HepG2 (cell line): Measurements from ENCODE around the gene KSR1. TPM values are rescaled to one million over a fixed set of nuclear protein-coding genes. Genes with fewer than 3 reads are reported as not detected.

Source experiments
- ELK4 ChIP-seq: sonication (generic); formaldehyde crosslinking; IDR thresholded peaks from 2 replicates; pipeline ENCODE4 v1.9.0; 2021; ENCODE audit warnings: missing genetic modification reagents, borderline replicate concordance
- KAT2B ChIP-seq: fragments of 150-350 bp; IDR thresholded peaks from 2 replicates; pipeline ENCODE4 v1.6.1; 2014; ENCODE audit warnings: low read depth, low read length, borderline replicate concordance
- KDM5B ChIP-seq: sonication (generic); formaldehyde crosslinking; IDR thresholded peaks from 2 replicates; pipeline ENCODE4 v1.4.0; 2020; ENCODE audit warnings: missing genetic modification reagents, mild to moderate bottlenecking, borderline replicate concordance
- MEIS1 ChIP-seq: sonication (generic); formaldehyde crosslinking; IDR thresholded peaks from 2 replicates; pipeline ENCODE4 v1.9.0; 2021; ENCODE audit warnings: mild to moderate bottlenecking, missing genetic modification reagents, moderate library complexity, borderline replicate concordance
- MLX ChIP-seq: IDR thresholded peaks from 2 replicates; pipeline ENCODE4 v1.6.1; 2016
- SUZ12 ChIP-seq: fragments of 150-350 bp; IDR thresholded peaks from 2 replicates; pipeline ENCODE4 v1.6.1; 2014; ENCODE audit warnings: low read depth, low read length
- TCF7 ChIP-seq: sonication (generic); IDR thresholded peaks from 2 replicates; pipeline ENCODE4 v1.6.1; 2016; ENCODE audit warnings: antibody characterized with exemption, low read depth
- TEF ChIP-seq: sonication (generic); formaldehyde crosslinking; IDR thresholded peaks from 2 replicates; pipeline ENCODE4 v1.5.0; 2020; ENCODE audit warnings: missing genetic modification reagents
- ZBTB37 ChIP-seq: sonication (generic); formaldehyde crosslinking; IDR thresholded peaks from 2 replicates; pipeline ENCODE4 v1.4.0; 2020; ENCODE audit warnings: mild to moderate bottlenecking, missing genetic modification reagents
- ZNF382 ChIP-seq: sonication (generic); formaldehyde crosslinking; IDR thresholded peaks from 2 replicates; pipeline ENCODE4 v1.5.0; 2020; ENCODE audit warnings: missing genetic modification reagents, mild to moderate bottlenecking, borderline replicate concordance
- ZNF510 ChIP-seq: sonication (generic); formaldehyde crosslinking; IDR thresholded peaks from 2 replicates; pipeline ENCODE4 v1.4.0; 2020; ENCODE audit warnings: low read depth, mild to moderate bottlenecking, missing genetic modification reagents
- ZNF609 ChIP-seq: sonication (generic); formaldehyde crosslinking; IDR thresholded peaks from 2 replicates; pipeline ENCODE4 v1.4.0; 2020; ENCODE audit warnings: mild to moderate bottlenecking, missing genetic modification reagents, borderline replicate concordance
- ZNF737 ChIP-seq: sonication (generic); formaldehyde crosslinking; IDR thresholded peaks from 2 replicates; pipeline ENCODE4 v1.5.0; 2020; ENCODE audit warnings: missing genetic modification reagents, mild to moderate bottlenecking, borderline replicate concordance
- ZNF839 ChIP-seq: sonication (generic); formaldehyde crosslinking; IDR thresholded peaks from 2 replicates; pipeline ENCODE4 v1.4.0; 2020; ENCODE audit warnings: missing genetic modification reagents, mild to moderate bottlenecking, borderline replicate concordance
- polyA plus RNA-seq, 8 experiments: library from polyadenylated mRNA; depleted of rRNA in 3 of 8; stranded (reverse) in 7 of 8; unstranded in 1 of 8; fragments of >200 nt; fragmentation: Illumina TruSeq in 4 of 8; extraction: Trizol in 4 of 8; gene quantifications; 2 replicates each; pipeline versions ENCODE4 v1.2.1 to v1.2.3, GENCODE V29; 2011 to 2016; ENCODE audit warnings: low read depth in 4 of 8, missing spikeins in 1 of 8, mixed read lengths in 1 of 8; ENCODE audit not compliant: insufficient read depth in 1 of 8
- total RNA-seq, 5 experiments: library from RNA; depleted of rRNA; stranded (reverse); fragments of >200 nt; fragmentation: Illumina TruSeq; extraction: Trizol; gene quantifications; 2 replicates each; pipeline ENCODE4 v1.2.3, GENCODE V29; 2016; ENCODE audit warnings: low read depth in 1 of 5
- TF ChIP-seq, protein P1 (sequence below): sonication (generic); formaldehyde crosslinking; IDR thresholded peaks from 2 replicates; pipeline ENCODE4 v1.4.0; 2020; ENCODE audit warnings: missing genetic modification reagents

Gene KSR1
- total and polyA plus RNA-seq, 2 of the 13 experiments (the other 11 are each of a cell fraction or from before 2014, with no cell fraction given): 10.1 to 16.6 TPM

DNA sequence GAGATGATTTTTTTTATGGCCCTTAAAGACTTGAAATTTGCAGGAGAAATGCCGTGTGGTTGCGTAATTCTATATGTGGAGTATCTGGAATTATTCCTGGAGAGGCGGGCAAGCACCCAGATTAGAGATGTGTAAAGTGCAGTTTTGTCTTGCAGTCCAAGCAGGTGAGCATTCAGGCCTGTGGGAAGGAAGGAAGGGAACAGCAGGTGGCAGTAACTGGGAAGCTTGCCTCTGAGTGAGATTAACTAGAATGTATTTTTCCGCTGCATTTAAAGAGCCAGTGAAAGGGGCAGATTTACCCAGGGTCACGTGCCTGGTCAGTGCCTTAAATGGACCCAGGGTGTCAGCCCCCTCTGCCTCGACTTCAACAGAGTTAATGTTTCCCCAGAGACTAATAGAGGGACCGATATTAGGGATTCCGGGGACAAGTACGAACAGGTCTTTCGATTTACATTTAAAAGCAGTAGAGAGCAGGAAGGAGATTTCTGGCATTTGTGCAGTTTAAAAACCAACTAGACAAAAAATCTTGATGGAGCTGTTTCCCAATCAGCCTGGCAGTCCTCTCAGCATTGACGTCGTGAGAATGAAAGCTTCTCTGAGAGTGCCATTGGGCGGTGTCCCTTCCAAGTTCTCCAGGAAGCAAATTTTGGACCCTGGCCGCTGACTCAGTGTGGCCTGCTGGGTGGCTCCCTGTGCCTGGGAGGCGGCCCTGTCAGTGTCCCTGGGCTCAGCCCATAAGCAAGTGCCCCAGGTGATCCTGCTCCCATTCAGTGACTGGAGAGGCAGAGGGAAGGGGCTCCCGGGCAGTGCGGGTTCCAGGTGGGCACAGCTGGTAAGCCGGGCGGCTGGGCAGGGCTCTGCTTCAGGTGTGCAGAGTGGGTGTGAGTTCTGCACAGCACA, 38.2 kb downstream of the KSR1 start (continued):
- TF ChIP-seq ZNF609 (CRISPR knock-in tag): no peak
- no peak for TF ChIP-seq ZNF737
- TF ChIP-seq, protein P1, sequence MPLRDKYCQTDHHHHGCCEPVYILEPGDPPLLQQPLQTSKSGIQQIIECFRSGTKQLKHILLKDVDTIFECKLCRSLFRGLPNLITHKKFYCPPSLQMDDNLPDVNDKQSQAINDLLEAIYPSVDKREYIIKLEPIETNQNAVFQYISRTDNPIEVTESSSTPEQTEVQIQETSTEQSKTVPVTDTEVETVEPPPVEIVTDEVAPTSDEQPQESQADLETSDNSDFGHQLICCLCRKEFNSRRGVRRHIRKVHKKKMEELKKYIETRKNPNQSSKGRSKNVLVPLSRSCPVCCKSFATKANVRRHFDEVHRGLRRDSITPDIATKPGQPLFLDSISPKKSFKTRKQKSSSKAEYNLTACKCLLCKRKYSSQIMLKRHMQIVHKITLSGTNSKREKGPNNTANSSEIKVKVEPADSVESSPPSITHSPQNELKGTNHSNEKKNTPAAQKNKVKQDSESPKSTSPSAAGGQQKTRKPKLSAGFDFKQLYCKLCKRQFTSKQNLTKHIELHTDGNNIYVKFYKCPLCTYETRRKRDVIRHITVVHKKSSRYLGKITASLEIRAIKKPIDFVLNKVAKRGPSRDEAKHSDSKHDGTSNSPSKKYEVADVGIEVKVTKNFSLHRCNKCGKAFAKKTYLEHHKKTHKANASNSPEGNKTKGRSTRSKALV (CRISPR knock-in tag): no peak
- no peak for TF ChIP-seq TEF
- no peak for TF ChIP-seq ELK4 (CRISPR knock-in tag)
- TF ChIP-seq ZNF382 (CRISPR knock-in tag): no peak
- TF ChIP-seq KDM5B: no peak
- no peak for TF ChIP-seq MLX (CRISPR knock-in tag)
- no peak for TF ChIP-seq TCF7
- no peak for TF ChIP-seq ZNF839 (CRISPR knock-in tag)
- no peak for TF ChIP-seq ZBTB37
- TF ChIP-seq KAT2B: no peak
- TF ChIP-seq ZNF510 (CRISPR knock-in tag): no peak
- TF ChIP-seq MEIS1 (CRISPR knock-in tag): no peak
- TF ChIP-seq SUZ12: no peak
